Activated CD8-positive, alpha-beta T cell treated with anti-CD3 and anti-CD28 coated beads for 36 hours (primary cell): Measurements from ENCODE around the gene TBC1D4. TPM values are rescaled to one million over a fixed set of nuclear protein-coding genes. Genes with fewer than 3 reads are reported as not detected.

ENCODE experiments used
- ATAC-seq: fragments of 200-7000 bp; cut with Tn5 transposase; one replicate; pipeline ENCODE4 v1.10.0; 2021; ENCODE audit warnings: mild to moderate bottlenecking, moderate library complexity
- CTCF ChIA-PET: fragments of 350-600 bp; sonication (Branson Sonifier 250); formaldehyde crosslinking; loops from one replicate; lab custom pipeline; 2021; ENCODE audit warnings: antibody characterized with exemption; lab: Charles Lee
- POLR2A ChIA-PET: fragments of 350-600 bp; sonication (Branson Sonifier 250); formaldehyde crosslinking; loops from one replicate; lab custom pipeline; 2021; ENCODE audit warnings: antibody characterized with exemption; lab: Charles Lee
- DNase-seq: peaks from one replicate; pipeline ENCODE4 v3.0.0-alpha.2; 2020
- H3K27ac Mint-ChIP-seq: one replicate; pipeline ENCODE4 v1.8.0; 2021; ENCODE audit warnings: mild to moderate bottlenecking, mixed read lengths
- H3K27me3 Mint-ChIP-seq: one replicate; pipeline ENCODE4 v1.8.0; 2021; ENCODE audit warnings: mixed read lengths
- H3K36me3 Mint-ChIP-seq: one replicate; pipeline ENCODE4 v1.8.0; 2021; ENCODE audit warnings: low read depth, mixed read lengths
- H3K4me1 Mint-ChIP-seq: one replicate; pipeline ENCODE4 v1.8.0; 2021; ENCODE audit warnings: low read depth, mixed read lengths
- H3K4me3 Mint-ChIP-seq: one replicate; pipeline ENCODE4 v1.8.0; 2021; ENCODE audit warnings: mild to moderate bottlenecking, moderate library complexity, mixed read lengths
- H3K9me3 Mint-ChIP-seq: one replicate; pipeline ENCODE4 v1.8.0; 2021; ENCODE audit warnings: mixed read lengths
- intact Hi-C: fragments of 100-400 bp; cut with micrococcal nuclease; formaldehyde crosslinking; loops from one replicate; pipeline ENCODE4 v1.10.0; 2022
- total RNA-seq, 2 experiments: library from RNA; stranded (reverse); gene quantifications; one replicate each; pipeline ENCODE4 v1.2.3, GENCODE V29; 2021
- TF ChIP-seq, protein P1 (sequence below): fragments of 200-600 bp; IDR thresholded peaks from one replicate; pipeline ENCODE4 v1.8.0; 2022; ENCODE audit warnings: antibody characterized with exemption, mild to moderate bottlenecking

The TBC1D4 gene
- total RNA-seq, 2 experiments from 2014 or later = 50.4 to 53.3 TPM

DNA sequence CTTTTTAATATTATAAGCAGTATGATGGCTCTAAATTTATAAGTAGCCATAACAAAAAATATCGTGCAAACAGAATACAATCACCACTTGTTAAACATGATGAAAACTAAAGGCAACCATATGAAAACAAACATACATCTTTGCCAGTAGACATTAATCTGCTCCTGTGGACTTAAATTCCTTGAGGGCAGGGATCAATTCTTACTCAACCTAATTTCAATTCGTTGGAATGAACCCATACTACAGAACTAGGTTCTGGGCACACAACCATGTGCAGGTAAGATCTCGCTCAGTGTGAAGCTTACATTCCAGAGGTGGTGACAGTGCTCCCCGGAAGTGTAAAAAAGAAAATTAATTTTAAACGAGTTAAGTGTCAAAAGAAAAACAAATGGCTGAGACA, 13.4 kb downstream of the TBC1D4 start:
- ATAC-seq (no peak), DNase-seq (no peak)
- ChIA-PET CTCF (no interaction called here), POLR2A (no interaction called here)
- H3K4me1 Mint-ChIP-seq = no peaks in the 10 kb centered on the region
- no peak overlapping the region for H3K27ac Mint-ChIP-seq
- H3K36me3 Mint-ChIP-seq = no peaks in the 10 kb centered on the region
- intact Hi-C loops = no loop called here
- H3K27me3 Mint-ChIP-seq = peaks cover 23% of the 10 kb centered on the region
- TF ChIP-seq, protein P1, sequence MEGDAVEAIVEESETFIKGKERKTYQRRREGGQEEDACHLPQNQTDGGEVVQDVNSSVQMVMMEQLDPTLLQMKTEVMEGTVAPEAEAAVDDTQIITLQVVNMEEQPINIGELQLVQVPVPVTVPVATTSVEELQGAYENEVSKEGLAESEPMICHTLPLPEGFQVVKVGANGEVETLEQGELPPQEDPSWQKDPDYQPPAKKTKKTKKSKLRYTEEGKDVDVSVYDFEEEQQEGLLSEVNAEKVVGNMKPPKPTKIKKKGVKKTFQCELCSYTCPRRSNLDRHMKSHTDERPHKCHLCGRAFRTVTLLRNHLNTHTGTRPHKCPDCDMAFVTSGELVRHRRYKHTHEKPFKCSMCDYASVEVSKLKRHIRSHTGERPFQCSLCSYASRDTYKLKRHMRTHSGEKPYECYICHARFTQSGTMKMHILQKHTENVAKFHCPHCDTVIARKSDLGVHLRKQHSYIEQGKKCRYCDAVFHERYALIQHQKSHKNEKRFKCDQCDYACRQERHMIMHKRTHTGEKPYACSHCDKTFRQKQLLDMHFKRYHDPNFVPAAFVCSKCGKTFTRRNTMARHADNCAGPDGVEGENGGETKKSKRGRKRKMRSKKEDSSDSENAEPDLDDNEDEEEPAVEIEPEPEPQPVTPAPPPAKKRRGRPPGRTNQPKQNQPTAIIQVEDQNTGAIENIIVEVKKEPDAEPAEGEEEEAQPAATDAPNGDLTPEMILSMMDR = no peak
- H3K4me3 Mint-ChIP-seq = no peak overlapping the region
- no peaks in the 10 kb centered on the region for H3K9me3 Mint-ChIP-seq

DNA sequence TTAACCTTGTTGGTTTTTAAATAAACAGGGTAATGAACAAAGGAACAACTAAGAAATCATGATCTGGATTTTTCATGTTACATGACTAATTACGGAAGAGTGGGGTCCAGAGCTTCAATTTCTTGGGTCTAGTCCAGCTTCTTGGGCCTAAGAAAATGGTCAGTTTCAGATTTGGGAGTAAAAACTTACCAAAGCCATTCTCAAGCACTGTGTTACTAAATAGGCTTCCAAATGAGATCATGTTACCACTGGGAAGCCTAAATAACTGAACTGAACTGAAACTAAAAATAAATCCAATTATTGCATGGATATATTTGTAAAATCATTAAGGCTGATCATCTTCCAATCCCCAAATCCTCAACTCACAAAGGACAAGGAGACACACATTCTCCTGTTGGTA, 13.9 kb downstream of the TBC1D4 start:
- Mint-ChIP-seq H3K4me3 (no peak overlapping the region), H3K4me1 (no peaks in the 10 kb centered on the region), H3K27ac (no peak overlapping the region), H3K27me3 (peaks cover 23% of the 10 kb centered on the region), H3K36me3 (no peaks in the 10 kb centered on the region), H3K9me3 (no peaks in the 10 kb centered on the region)
- TF ChIP-seq, protein P1 = no peak
- ChIA-PET CTCF (no interaction called here), POLR2A (no interaction called here)
- intact Hi-C loops = no loop called here
- no peak for ATAC-seq
- no peak for DNase-seq

DNA sequence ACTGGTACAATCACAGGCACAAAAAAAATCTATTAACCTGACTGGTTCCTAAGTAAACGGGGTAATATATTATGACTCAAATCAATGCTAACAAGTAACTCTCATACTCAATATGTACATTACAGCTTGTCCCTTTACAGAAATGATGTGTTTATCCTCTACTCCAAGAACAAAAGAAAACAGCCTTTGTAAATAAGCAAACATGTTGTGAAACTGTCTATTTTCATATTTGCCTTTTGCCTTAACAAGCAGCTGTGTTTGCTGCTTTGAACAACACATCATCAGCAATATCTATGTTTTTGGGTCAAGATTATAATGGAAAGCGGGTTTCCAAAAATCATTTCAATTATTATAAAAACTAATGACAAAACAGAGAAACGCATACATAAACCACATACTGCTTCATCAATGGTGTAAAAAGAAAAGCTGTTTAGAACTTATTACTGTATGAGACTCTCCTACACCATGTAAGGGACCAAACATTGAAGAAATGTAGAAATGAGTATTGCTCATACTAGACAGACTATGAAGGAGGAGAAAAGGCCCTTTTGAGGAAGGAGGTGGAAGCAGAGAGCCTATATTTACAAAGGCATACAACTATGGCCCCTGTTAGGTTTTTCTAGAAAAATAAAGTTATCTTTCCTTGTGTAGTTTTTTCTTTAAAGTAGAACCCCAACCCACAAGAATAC, 14.8 kb downstream of the TBC1D4 start:
- no peak for DNase-seq
- ATAC-seq = no peak
- ChIA-PET POLR2A (no interaction called here), CTCF (no interaction called here)
- no peaks in the 10 kb centered on the region for H3K9me3 Mint-ChIP-seq
- H3K4me1 Mint-ChIP-seq = no peaks in the 10 kb centered on the region
- TF ChIP-seq, protein P1 = no peak
- no peak overlapping the region for H3K27ac Mint-ChIP-seq
- intact Hi-C loops = no loop called here
- H3K4me3 Mint-ChIP-seq = no peak overlapping the region
- H3K36me3 Mint-ChIP-seq = no peaks in the 10 kb centered on the region
- peaks cover 24% of the 10 kb centered on the region for H3K27me3 Mint-ChIP-seq

DNA sequence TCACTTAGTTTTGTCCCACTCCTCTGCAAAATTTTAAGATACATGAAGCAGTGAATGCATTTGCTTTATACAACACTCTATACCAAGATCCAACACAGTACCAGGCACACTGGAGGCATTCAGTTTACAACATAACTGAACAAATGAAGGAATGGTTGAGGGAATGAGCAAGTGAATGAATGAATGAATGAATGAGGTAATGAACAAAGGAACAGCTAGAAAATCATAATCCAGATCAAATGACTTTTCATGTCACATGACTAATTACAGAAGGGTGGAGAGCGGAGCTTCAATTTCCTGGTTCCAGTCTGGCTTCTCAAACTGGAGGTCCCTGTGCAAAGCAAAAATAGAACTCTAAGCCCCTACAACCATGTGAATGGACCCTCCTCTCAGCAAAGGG, 16.7 kb downstream of the TBC1D4 start:
- no peak overlapping the region for H3K27ac Mint-ChIP-seq
- no peaks in the 10 kb centered on the region for H3K36me3 Mint-ChIP-seq
- ATAC-seq (no peak), DNase-seq (no peak)
- H3K27me3 Mint-ChIP-seq = peaks cover 24% of the 10 kb centered on the region
- ChIA-PET POLR2A (no interaction called here), CTCF (no interaction called here)
- H3K9me3 Mint-ChIP-seq = no peaks in the 10 kb centered on the region
- TF ChIP-seq, protein P1 = no peak
- no peaks in the 10 kb centered on the region for H3K4me1 Mint-ChIP-seq
- no peak overlapping the region for H3K4me3 Mint-ChIP-seq
- intact Hi-C loops = no loop called here

DNA sequence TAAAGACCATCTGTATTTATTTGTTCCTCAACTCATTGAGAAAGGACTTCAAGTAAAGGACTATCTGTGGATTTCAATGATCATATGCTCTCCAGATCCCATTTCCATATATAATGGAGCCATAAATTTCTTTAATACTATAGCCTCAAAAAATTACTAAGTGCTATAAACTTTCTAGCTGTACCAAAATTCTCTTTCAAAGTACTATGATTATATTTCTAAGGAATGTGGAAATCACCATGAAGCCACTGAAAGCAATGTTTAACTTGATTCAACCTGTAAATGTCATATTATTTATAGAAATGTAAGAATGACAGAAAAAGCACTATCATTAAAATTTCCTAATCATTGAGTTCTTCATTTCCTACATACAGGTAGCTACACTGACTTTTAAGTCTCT, 20.7 kb downstream of the TBC1D4 start:
- H3K9me3 Mint-ChIP-seq = no peaks in the 10 kb centered on the region
- no peaks in the 10 kb centered on the region for H3K36me3 Mint-ChIP-seq
- TF ChIP-seq, protein P1 = no peak
- DNase-seq = no peak
- intact Hi-C loops = no loop called here
- no peak overlapping the region for H3K27ac Mint-ChIP-seq
- no peak overlapping the region for H3K4me3 Mint-ChIP-seq
- H3K27me3 Mint-ChIP-seq = peaks cover 18% of the 10 kb centered on the region
- ChIA-PET CTCF (interaction anchor here (1.0 to 1.2 kb wide), 2 partner anchors 14 to 39 kb away, joined by 3 read pairs; no protein-coding TSS in a partner anchor), POLR2A (no interaction called here)
- H3K4me1 Mint-ChIP-seq = no peaks in the 10 kb centered on the region
- no peak for ATAC-seq
